HFFc6 (cell line): ENCODE data around the gene EML4. TPM values are rescaled to one million over a fixed set of nuclear protein-coding genes. Genes with fewer than 3 reads are reported as not detected.

Experiments
- DNase-seq: peaks from one replicate; pipeline ENCODE4 v3.0.0-alpha.2; 2018
- H3K27ac Mint-ChIP-seq: 2 replicates; pipeline ENCODE4 v1.8.0; 2020; ENCODE audit warnings: mild to moderate bottlenecking, mixed read lengths
- H3K27me3 Mint-ChIP-seq: 2 replicates; pipeline ENCODE4 v1.8.0; 2021; ENCODE audit warnings: mild to moderate bottlenecking, moderate library complexity, mixed read lengths; ENCODE audit not compliant: insufficient read depth
- H3K36me3 Mint-ChIP-seq: 2 replicates; pipeline ENCODE4 v1.8.0; 2021; ENCODE audit warnings: low read depth, mixed read lengths
- H3K4me1 Mint-ChIP-seq: 2 replicates; pipeline ENCODE4 v1.8.0; 2020; ENCODE audit warnings: low read depth, mixed read lengths
- H3K4me3 Mint-ChIP-seq: 2 replicates; pipeline ENCODE4 v1.8.0; 2020; ENCODE audit warnings: mild to moderate bottlenecking, moderate library complexity, mixed read lengths
- H3K9me3 Mint-ChIP-seq: 2 replicates; pipeline ENCODE4 v1.8.0; 2020; ENCODE audit warnings: mild to moderate bottlenecking, mixed read lengths
- total RNA-seq, 6 experiments: library from RNA; stranded (reverse); fragmentation: NEBNext Ultra II Directional; extraction: Animal tissue kit (Norgen Biotek cat#: 25700); gene quantifications; 2 replicates in 1 of 6; 3 replicates in 5 of 6; pipeline ENCODE4 v1.2.3, GENCODE V29; 2021
- TF ChIP-seq, protein P1 (sequence below): fragments of 200-600 bp; sonication (generic); IDR thresholded peaks from 2 replicates; pipeline ENCODE4 v1.5.0; 2021; ENCODE audit warnings: antibody characterized with exemption, mild to moderate bottlenecking

Gene EML4
- total RNA-seq, 6 experiments from 2014 or later: 31.7 to 35.8 (median 33.6) TPM

DNA sequence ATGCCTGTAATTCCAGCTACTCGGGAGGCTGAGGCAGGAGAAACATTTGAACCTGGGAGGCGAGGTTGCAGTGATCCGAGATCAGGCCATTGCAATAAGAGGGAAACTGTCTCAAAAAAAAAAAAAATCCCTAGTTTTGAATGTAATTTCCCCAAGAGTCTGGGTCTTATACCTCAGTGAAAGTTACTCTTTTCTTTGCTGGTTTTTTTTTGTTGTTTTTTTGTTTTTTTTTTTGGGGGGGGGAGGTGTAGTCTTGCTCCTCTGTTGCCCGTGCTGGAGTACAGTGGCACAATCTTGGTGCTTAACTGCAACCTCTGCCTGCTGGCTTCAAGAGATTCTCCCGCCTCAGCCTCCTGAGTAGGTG is 22.8 kb downstream of the EML4 start:
- no peak overlapping the region for H3K27ac Mint-ChIP-seq
- no peak overlapping the region for H3K4me3 Mint-ChIP-seq
- H3K4me1 Mint-ChIP-seq: peaks cover 50% of the 10 kb centered on the region
- H3K9me3 Mint-ChIP-seq: no peaks in the 10 kb centered on the region
- H3K27me3 Mint-ChIP-seq: no peaks in the 10 kb centered on the region
- TF ChIP-seq, protein P1, sequence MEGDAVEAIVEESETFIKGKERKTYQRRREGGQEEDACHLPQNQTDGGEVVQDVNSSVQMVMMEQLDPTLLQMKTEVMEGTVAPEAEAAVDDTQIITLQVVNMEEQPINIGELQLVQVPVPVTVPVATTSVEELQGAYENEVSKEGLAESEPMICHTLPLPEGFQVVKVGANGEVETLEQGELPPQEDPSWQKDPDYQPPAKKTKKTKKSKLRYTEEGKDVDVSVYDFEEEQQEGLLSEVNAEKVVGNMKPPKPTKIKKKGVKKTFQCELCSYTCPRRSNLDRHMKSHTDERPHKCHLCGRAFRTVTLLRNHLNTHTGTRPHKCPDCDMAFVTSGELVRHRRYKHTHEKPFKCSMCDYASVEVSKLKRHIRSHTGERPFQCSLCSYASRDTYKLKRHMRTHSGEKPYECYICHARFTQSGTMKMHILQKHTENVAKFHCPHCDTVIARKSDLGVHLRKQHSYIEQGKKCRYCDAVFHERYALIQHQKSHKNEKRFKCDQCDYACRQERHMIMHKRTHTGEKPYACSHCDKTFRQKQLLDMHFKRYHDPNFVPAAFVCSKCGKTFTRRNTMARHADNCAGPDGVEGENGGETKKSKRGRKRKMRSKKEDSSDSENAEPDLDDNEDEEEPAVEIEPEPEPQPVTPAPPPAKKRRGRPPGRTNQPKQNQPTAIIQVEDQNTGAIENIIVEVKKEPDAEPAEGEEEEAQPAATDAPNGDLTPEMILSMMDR: no peak
- DNase-seq: no peak
- peaks cover 8% of the 10 kb centered on the region; the same call in 1 of the 2 replicates for H3K36me3 Mint-ChIP-seq

- TF ChIP-seq, protein P1: no peak
- Mint-ChIP-seq H3K36me3 (peaks cover 11% of the 10 kb centered on the region; the same call in 1 of the 2 replicates), H3K4me1 (peaks cover 52% of the 10 kb centered on the region), H3K27ac (no peak overlapping the region), H3K4me3 (no peak overlapping the region), H3K9me3 (no peaks in the 10 kb centered on the region), H3K27me3 (no peaks in the 10 kb centered on the region)
- DNase-seq: no peak
Observed at GRCh38 chr2:42192652-42193566, 23.8 kb downstream of the EML4 start.

- H3K9me3 Mint-ChIP-seq: no peaks in the 10 kb centered on the region
- H3K27ac Mint-ChIP-seq: 0 out of 2 replicates have a peak overlapping the region, but pooled peaks have one; percentile 12
- TF ChIP-seq, protein P1: no peak
- no peaks in the 10 kb centered on the region; the same call in none of the 2 replicates for H3K27me3 Mint-ChIP-seq
- no peak overlapping the region for H3K4me3 Mint-ChIP-seq
- DNase-seq: no peak
- peaks cover 61% of the 10 kb centered on the region for H3K4me1 Mint-ChIP-seq
- H3K36me3 Mint-ChIP-seq: peaks cover 19% of the 10 kb centered on the region
Observed at GRCh38 chr2:42193722-42194187, 24.6 kb downstream of the EML4 start.

- Mint-ChIP-seq H3K36me3 (peaks cover 26% of the 10 kb centered on the region), H3K27ac (no peak overlapping the region), H3K9me3 (no peaks in the 10 kb centered on the region), H3K27me3 (no peaks in the 10 kb centered on the region; the same call in none of the 2 replicates), H3K4me1 (peaks cover 67% of the 10 kb centered on the region), H3K4me3 (no peak overlapping the region)
- DNase-seq: no peak
- TF ChIP-seq, protein P1: no peak
Observed at GRCh38 chr2:42194428-42194827, 25.3 kb downstream of the EML4 start.

GRCh38 chr2:42195559-42195958 is 26.4 kb downstream of the EML4 start:
- peaks cover 28% of the 10 kb centered on the region for H3K36me3 Mint-ChIP-seq
- no peaks in the 10 kb centered on the region; the same call in none of the 2 replicates for H3K27me3 Mint-ChIP-seq
- peaks cover 76% of the 10 kb centered on the region for H3K4me1 Mint-ChIP-seq
- DNase-seq: peak; percentile 64
- no peaks in the 10 kb centered on the region for H3K9me3 Mint-ChIP-seq
- no peak overlapping the region for H3K27ac Mint-ChIP-seq
- no peak overlapping the region for H3K4me3 Mint-ChIP-seq
- TF ChIP-seq, protein P1: no peak
